Measurements from ENCODE around the gene SNX27.
A peak's percentile ranks its signal among the peaks of the same experiment; 100 is the strongest.

The SNX27 gene

DNA sequence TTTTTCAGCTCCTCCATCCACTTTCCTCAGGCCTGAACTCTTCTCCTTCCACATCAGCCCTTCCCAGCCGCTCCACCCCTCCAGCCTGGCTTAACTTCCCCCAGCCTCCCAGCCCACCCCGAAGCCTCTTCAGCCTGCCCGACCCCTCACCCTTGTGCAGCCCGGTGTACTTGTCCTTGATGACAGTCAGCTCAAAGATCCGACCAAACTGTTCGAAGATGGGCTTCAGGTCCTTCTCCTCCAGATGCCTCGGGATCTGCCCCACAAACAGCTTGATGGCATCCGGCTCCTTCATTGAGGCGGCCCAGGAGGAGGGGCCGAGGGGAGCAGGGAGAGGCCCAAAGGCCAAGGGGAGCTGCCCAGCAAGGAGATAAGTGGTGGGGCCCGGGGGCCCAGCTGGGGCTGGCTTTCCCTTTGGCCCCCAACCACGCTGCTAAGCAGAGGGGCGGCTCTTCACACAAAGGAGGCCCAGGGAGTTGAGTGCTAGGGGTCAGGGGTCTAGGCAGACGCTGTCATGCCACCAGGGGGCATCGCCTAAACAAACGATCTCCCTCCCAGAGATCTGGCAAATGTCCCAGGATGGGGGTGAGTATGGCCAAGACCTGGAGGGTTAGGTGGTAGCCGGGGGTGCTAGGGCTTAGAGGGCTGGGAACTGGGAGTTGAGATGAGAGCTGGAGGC lies 104.0 kb downstream of the SNX27 start:
- no peak overlapping the region for H3K4me3 ChIP-seq (ENCODE audit: low read depth in 1 of 2, low read length in 2 of 2)
- no peaks in the 10 kb centered on the region for H3K9me3 ChIP-seq (ENCODE audit: control insufficient read depth in 1 of 2, low read length in 2 of 2)

DNA sequence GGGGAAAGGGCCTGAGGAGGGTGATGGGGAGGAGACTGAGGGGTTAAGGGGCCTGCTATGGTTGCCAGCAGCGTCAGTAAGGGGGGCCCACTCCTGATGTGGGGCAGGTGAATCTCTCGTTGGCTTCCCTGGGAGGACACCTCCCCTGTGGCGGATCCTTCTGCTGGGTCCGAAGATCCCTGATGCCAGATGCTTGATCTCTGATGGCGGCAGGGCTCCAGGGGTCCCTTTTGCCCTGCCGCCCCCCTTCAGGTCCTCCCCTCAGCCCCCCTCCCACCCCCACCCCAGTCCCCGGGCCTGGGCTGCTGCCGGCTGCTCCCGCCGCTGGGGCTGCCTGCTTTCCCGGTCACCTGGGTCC lies 104.5 kb downstream of the SNX27 start:
- Histone ChIP-seq H3K36me3 (ENCODE audit: control insufficient read depth in 1 of 2, insufficient read depth in 2 of 2, low read length in 2 of 2) (no peaks in the 10 kb centered on the region), H3K27me3 (ENCODE audit: low read depth, low read length) (peaks cover 18% of the 10 kb centered on the region), H3K4me1 (ENCODE audit: control insufficient read depth in 1 of 2, insufficient read depth in 2 of 2, low read length in 2 of 2) (peaks cover 19 to 26% of the 10 kb centered on the region in 2 donors), H3K4me3 (ENCODE audit: low read depth in 1 of 2, low read length in 2 of 2) (no peak overlapping the region), H3K9me3 (ENCODE audit: control insufficient read depth in 1 of 2, low read length in 2 of 2) (no peaks in the 10 kb centered on the region), H3K27ac (ENCODE audit: low read length) (no peak overlapping the region)

More for the DNA sequence above, 104.0 kb downstream of the SNX27 start:
- no peaks in the 10 kb centered on the region for H3K36me3 ChIP-seq (ENCODE audit: control insufficient read depth in 1 of 2, insufficient read depth in 2 of 2, low read length in 2 of 2)
- H3K4me1 ChIP-seq (ENCODE audit: control insufficient read depth in 1 of 2, insufficient read depth in 2 of 2, low read length in 2 of 2) = peaks cover 17 to 25% of the 10 kb centered on the region in 2 donors
- no peak overlapping the region for H3K27ac ChIP-seq (ENCODE audit: low read length)
- H3K27me3 ChIP-seq (ENCODE audit: low read depth, low read length) = peaks cover 18% of the 10 kb centered on the region

DNA sequence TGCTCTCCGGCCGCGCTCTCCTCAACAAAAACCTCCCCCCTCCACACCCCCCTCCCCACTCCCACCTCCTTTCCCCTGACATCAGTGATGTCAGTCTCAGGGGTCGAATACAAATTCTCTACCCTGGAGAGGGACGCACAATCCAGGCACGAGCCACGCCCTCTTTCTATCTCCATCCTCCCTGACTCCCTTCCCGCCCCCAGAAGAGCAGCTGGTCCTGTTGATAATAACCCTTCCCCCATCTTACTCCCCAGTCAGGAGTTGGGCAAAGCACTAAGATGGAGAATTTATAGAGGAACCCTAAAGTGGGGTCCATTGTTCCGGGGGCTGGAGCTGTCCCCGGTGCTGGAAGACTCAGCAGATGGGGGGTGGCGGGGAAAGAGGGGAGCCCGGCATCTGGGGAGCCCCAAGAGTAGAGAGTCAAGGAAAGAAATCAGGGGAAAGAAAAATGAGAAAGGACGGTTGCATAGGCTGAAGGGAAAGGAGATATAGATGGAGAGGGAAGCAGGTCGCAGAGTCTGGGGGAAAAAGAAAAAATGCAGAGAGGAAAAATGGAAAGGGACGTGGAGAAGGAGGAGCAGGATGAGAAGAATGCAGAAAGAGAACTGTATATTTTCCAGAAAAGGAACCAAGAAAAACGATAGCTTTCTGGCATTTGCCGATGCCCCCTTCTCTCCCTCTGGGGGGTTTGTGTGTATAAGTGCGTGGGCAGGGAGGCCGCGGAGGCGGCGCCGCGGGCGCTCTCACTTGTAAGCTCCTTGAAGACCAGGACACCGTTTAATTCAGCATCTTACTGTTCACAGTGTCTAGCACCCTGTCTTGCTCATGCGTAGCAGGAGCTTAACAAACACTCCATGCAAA lies 105.2 kb downstream of the SNX27 start, which contains the start of gene CELF3:
CELF3 (minus strand) TSS at position 33 of the 861 bp plus-strand sequence. CDS start 783 bp downstream, outside the sequence.
- Histone ChIP-seq H3K4me1 (ENCODE audit: control insufficient read depth in 1 of 2, insufficient read depth in 2 of 2, low read length in 2 of 2) (peaks cover 19 to 32% of the 10 kb centered on the region in 2 donors), H3K4me3 (ENCODE audit: low read depth in 1 of 2, low read length in 2 of 2) (peak within 1 kb of the TSS; percentile 30 to 54), H3K9me3 (ENCODE audit: control insufficient read depth in 1 of 2, low read length in 2 of 2) (no peaks in the 10 kb centered on the region), H3K27me3 (ENCODE audit: low read depth, low read length) (peaks cover 18% of the 10 kb centered on the region), H3K36me3 (ENCODE audit: control insufficient read depth in 1 of 2, insufficient read depth in 2 of 2, low read length in 2 of 2) (no peaks in the 10 kb centered on the region), H3K27ac (ENCODE audit: low read length) (no peak within 1 kb of the TSS)

DNA sequence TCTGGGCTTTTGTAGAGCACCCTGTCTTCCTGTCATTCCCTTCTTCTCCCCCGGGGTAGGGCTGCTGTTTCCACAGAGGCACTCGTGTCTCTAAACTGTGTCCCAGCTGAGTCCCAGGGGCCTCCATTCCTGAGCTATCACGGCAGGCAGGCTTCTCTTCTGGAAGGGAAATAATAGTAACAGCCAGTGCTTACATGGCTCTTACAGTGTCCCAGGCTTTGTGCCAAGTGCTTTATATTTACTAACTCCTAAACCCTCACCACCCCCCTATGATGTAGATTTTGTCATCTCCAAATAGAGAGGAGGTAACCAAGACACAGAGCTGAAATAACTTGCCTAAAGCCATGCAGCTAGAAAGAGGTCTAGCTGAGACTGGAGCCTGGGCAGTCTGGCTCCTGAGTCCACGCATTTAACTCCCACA lies 106.2 kb downstream of the SNX27 start:
- H3K4me1 ChIP-seq (ENCODE audit: control insufficient read depth in 1 of 2, insufficient read depth in 2 of 2, low read length in 2 of 2) = peaks cover 19 to 35% of the 10 kb centered on the region in 2 donors
- H3K27ac ChIP-seq (ENCODE audit: low read length) = no peak overlapping the region
- no peak overlapping the region for H3K4me3 ChIP-seq (ENCODE audit: low read depth in 1 of 2, low read length in 2 of 2)
- no peaks in the 10 kb centered on the region for H3K36me3 ChIP-seq (ENCODE audit: control insufficient read depth in 1 of 2, insufficient read depth in 2 of 2, low read length in 2 of 2)
- H3K9me3 ChIP-seq (ENCODE audit: control insufficient read depth in 1 of 2, low read length in 2 of 2) = no peaks in the 10 kb centered on the region
- peaks cover 18% of the 10 kb centered on the region for H3K27me3 ChIP-seq (ENCODE audit: low read depth, low read length)

DNA sequence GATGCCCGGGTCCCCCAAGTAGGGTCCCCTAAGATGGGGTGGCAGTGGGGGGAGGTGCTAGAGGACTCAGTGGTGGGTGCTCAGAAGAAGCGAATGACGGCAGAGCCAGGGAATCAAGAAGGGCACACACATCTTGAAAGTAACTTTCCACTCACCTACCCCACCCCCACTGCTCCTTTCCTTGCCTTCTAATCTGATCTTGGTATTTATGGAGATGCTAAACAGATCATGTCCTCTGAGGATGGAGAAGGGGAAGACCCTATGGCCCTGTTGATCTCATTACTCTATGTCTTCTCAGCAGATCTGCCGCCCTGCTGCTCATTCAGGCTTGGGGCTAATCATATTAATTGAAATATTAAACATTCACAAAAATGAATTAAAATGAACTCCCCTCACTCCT lies 106.8 kb downstream of the SNX27 start:
- Histone ChIP-seq H3K4me1 (ENCODE audit: control insufficient read depth in 1 of 2, insufficient read depth in 2 of 2, low read length in 2 of 2) (peaks cover 19 to 35% of the 10 kb centered on the region in 2 donors), H3K4me3 (ENCODE audit: low read depth in 1 of 2, low read length in 2 of 2) (no peak overlapping the region), H3K36me3 (ENCODE audit: control insufficient read depth in 1 of 2, insufficient read depth in 2 of 2, low read length in 2 of 2) (no peaks in the 10 kb centered on the region), H3K27me3 (ENCODE audit: low read depth, low read length) (peaks cover 18% of the 10 kb centered on the region), H3K27ac (ENCODE audit: low read length) (no peak overlapping the region), H3K9me3 (ENCODE audit: control insufficient read depth in 1 of 2, low read length in 2 of 2) (no peaks in the 10 kb centered on the region)

DNA sequence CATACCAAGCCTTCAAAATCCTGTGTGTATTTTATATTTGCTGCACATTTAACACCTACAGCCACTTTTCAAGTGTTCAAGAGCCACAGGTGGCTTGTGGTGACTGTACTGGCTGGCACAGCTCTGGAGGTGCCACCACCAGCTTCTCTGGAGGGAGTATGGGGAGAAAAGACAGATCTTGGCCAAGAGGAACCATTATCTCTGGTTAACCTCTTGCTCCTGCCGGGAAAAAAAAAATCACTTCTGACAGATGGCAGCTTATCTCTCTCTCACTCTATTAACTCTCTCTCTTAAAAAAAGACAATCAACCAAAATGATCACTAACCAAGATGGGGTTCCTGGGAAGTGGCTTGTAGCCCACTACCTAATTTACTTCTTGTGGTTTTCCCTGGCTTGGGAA lies 108.3 kb downstream of the SNX27 start:
- H3K4me1 ChIP-seq (ENCODE audit: control insufficient read depth in 1 of 2, insufficient read depth in 2 of 2, low read length in 2 of 2) = peaks cover 19 to 35% of the 10 kb centered on the region in 2 donors
- peak overlapping the region; percentile 74 to 83 for H3K4me3 ChIP-seq (ENCODE audit: low read depth in 1 of 2, low read length in 2 of 2)
- H3K36me3 ChIP-seq (ENCODE audit: control insufficient read depth in 1 of 2, insufficient read depth in 2 of 2, low read length in 2 of 2) = no peaks in the 10 kb centered on the region
- peaks cover 23% of the 10 kb centered on the region for H3K27me3 ChIP-seq (ENCODE audit: low read depth, low read length)
- no peaks in the 10 kb centered on the region for H3K9me3 ChIP-seq (ENCODE audit: control insufficient read depth in 1 of 2, low read length in 2 of 2)
- H3K27ac ChIP-seq (ENCODE audit: low read length) = peak overlapping the region; percentile 89

DNA sequence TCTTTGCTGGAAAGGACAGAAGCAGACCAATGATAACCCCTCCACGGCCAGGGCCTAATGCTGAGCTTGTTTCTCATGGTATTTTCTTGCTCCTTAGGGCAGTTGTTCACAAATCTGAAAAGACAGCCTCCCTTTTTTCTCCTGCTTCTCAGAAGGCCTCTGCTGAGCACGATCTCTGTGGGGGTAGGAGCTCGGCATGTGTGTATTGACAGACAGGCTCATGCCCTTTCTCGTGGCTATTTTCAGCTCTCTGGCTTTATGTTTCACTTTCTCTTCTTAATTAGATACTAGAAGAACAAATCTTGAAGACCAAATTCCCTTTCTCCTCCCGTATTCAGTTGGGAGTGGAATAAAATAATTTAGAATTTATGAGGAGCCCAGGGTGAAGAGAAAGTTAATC lies 108.7 kb downstream of the SNX27 start:
- Histone ChIP-seq H3K36me3 (ENCODE audit: control insufficient read depth in 1 of 2, insufficient read depth in 2 of 2, low read length in 2 of 2) (no peaks in the 10 kb centered on the region), H3K4me3 (ENCODE audit: low read depth in 1 of 2, low read length in 2 of 2) (peak overlapping the region; percentile 74 to 83), H3K9me3 (ENCODE audit: control insufficient read depth in 1 of 2, low read length in 2 of 2) (no peaks in the 10 kb centered on the region), H3K27me3 (ENCODE audit: low read depth, low read length) (peaks cover 20% of the 10 kb centered on the region), H3K4me1 (ENCODE audit: control insufficient read depth in 1 of 2, insufficient read depth in 2 of 2, low read length in 2 of 2) (peaks cover 19 to 35% of the 10 kb centered on the region in 2 donors), H3K27ac (ENCODE audit: low read length) (peak overlapping the region; percentile 89)

DNA sequence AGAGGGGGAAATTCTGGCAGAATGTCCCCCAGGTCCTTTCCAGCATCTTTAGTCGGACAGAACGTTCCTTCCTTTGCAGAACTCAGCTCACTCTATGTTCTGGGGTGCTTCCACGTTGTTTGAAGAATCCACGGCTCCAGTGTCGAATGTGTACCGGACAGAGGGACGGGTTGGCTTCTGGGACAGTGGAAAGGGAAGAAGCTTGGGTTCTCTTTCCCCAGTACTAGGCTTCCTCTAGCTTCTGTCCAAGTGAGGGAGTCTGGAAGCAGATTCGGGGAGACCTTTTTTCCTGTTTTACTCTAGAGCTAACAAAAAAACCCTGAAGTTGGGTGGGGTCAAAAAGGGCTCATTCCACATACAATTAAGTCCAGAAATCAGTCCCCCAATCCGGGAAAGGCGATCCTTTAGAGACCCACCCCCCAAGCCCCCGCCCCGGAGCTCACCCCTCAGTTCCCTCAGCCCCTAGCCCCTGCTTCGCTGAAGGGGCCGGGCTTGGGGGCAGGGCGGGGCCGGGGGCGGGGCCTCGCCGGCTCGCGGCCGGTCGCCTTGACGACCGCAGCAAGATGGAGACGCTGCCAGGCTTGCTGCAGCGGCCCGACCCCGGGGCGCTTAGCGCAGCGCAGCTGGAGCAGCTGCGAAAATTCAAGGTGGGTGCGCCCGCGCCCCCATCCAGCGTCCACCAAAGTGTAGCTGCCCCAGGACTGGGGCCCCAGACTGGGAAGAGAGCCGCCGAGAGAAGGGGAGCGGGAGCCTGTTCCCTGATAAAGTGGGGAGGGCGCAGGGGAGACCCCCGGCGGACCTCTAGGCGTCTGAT lies 109.3 kb downstream of the SNX27 start, which contains the start of gene RIIAD1:
RIIAD1 (plus strand) TSS at position 549 of the 814 bp plus-strand sequence; CDS start at position 564, 15 bp downstream.
- Histone ChIP-seq H3K27me3 (ENCODE audit: low read depth, low read length) (peaks cover 17% of the 10 kb centered on the region), H3K36me3 (ENCODE audit: control insufficient read depth in 1 of 2, insufficient read depth in 2 of 2, low read length in 2 of 2) (no peaks in the 10 kb centered on the region), H3K27ac (ENCODE audit: low read length) (peak within 1 kb of the TSS; percentile 89), H3K4me3 (ENCODE audit: low read depth in 1 of 2, low read length in 2 of 2) (peak within 1 kb of the TSS; percentile 74 to 83), H3K4me1 (ENCODE audit: control insufficient read depth in 1 of 2, insufficient read depth in 2 of 2, low read length in 2 of 2) (peaks cover 19 to 35% of the 10 kb centered on the region in 2 donors), H3K9me3 (ENCODE audit: control insufficient read depth in 1 of 2, low read length in 2 of 2) (no peaks in the 10 kb centered on the region)

DNA sequence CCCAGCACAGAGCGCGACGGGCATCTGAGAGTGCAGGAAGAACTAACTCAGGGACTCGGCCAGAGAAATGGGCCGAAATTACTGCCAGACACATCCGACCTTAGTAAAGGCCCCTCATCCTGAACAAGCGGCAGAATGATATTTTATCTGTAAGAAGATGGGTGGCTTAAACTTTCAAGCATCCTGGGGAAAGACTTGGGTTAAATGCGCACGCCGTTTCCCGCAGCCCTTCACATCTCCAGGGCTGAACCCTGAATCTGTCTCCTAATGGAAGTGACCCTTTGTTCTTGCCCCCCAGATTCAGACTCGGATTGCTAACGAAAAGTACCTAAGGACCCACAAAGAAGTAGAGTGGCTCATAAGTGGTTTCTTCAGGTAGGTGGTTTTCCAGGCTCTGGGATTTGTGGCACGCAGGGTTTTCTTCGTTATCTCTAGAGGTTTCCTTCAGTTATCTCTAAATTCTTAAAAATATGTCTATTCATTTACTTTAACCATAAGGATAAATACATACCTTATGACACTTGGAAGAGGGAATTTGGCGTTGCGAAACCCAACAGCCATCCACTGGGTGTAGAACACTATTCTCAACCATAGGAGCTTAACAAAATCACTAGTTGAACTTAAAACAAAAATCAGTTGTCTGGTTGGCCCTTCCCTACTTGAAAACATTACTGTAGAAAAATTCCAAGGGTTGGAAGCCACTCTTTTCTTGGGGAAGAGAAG lies 110.1 kb downstream of the SNX27 start:
- H3K4me1 ChIP-seq (ENCODE audit: control insufficient read depth in 1 of 2, insufficient read depth in 2 of 2, low read length in 2 of 2) = peaks cover 19 to 30% of the 10 kb centered on the region in 2 donors
- no peak overlapping the region for H3K27ac ChIP-seq (ENCODE audit: low read length)
- H3K27me3 ChIP-seq (ENCODE audit: low read depth, low read length) = peaks cover 12% of the 10 kb centered on the region
- H3K36me3 ChIP-seq (ENCODE audit: control insufficient read depth in 1 of 2, insufficient read depth in 2 of 2, low read length in 2 of 2) = no peaks in the 10 kb centered on the region
- H3K4me3 ChIP-seq (ENCODE audit: low read depth in 1 of 2, low read length in 2 of 2) = peak overlapping the region; percentile 47 to 74
- no peaks in the 10 kb centered on the region for H3K9me3 ChIP-seq (ENCODE audit: control insufficient read depth in 1 of 2, low read length in 2 of 2)

DNA sequence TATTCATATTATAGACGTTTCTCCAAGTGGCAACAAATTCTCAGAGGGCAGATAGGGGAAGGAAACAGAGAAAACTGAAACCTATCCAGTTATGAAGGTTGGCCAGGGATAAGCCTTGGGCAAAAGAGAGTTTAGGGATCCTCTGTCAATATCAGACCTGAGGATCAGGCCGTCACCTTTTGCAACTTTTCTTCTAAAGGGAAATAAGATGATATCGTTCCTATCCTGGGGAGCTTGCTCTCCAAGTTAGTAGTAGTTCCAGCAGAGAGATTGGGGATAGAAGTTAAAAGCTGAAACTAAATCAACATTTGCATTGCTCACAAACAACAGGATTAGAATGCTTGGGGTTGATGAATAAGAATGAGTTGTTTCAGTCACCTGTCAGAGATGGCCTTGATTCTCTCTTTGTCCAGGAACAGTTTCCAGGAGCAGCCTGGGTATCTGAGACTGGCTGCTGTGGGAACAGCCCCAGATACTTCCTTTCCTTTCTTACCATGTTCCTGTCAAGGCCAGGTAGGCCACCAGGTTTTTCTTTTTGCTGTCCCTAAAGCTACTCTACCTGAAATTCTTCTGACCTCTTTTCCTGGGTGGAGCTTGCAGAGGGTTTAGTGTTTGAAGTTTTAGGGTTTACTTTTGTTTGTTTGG lies 112.0 kb downstream of the SNX27 start:
- peaks cover 11 to 12% of the 10 kb centered on the region in 2 donors for H3K4me1 ChIP-seq (ENCODE audit: control insufficient read depth in 1 of 2, insufficient read depth in 2 of 2, low read length in 2 of 2)
- H3K27me3 ChIP-seq (ENCODE audit: low read depth, low read length) = peaks cover 5% of the 10 kb centered on the region
- no peak overlapping the region for H3K4me3 ChIP-seq (ENCODE audit: low read depth in 1 of 2, low read length in 2 of 2)
- no peaks in the 10 kb centered on the region for H3K36me3 ChIP-seq (ENCODE audit: control insufficient read depth in 1 of 2, insufficient read depth in 2 of 2, low read length in 2 of 2)
- H3K9me3 ChIP-seq (ENCODE audit: control insufficient read depth in 1 of 2, low read length in 2 of 2) = no peaks in the 10 kb centered on the region
- no peak overlapping the region for H3K27ac ChIP-seq (ENCODE audit: low read length)
